HG03432 (cell line): Measurements from ENCODE around the gene PRKAA2.

Source experiments
- ATAC-seq: cut with Tn5 transposase; IDR thresholded peaks from one replicate; pipeline ENCODE4 v1.9.1; 2021; ENCODE audit warnings: mild to moderate bottlenecking, moderate library complexity; ENCODE audit not compliant: unreplicated experiment

Gene PRKAA2

GRCh38 chr1:56654126-56654923 lies 9.2 kb downstream of the PRKAA2 start:
- no peak for ATAC-seq

GRCh38 chr1:56655991-56656613 lies 11.0 kb downstream of the PRKAA2 start:
- no peak for ATAC-seq

GRCh38 chr1:56658254-56658653 lies 13.1 kb downstream of the PRKAA2 start:
- no peak for ATAC-seq

DNA sequence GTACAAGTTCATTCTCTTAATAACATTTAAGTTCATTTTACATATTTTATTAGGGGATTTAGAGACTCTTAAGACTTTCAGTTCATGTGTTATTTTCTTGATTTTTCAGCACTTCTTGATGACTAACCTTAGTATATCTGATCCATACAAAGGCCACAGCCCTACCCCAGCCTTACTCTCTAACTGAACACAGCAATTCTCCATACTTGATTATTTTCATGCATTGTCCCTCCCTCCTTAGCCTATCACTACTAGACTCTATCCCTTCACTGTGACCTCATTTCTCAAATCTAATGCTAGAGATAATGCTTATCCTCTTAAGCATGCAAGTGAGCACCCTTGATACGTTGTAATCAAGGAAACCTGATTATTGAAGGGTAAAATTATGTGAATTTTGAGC lies 15.2 kb downstream of the PRKAA2 start:
- no peak for ATAC-seq

DNA sequence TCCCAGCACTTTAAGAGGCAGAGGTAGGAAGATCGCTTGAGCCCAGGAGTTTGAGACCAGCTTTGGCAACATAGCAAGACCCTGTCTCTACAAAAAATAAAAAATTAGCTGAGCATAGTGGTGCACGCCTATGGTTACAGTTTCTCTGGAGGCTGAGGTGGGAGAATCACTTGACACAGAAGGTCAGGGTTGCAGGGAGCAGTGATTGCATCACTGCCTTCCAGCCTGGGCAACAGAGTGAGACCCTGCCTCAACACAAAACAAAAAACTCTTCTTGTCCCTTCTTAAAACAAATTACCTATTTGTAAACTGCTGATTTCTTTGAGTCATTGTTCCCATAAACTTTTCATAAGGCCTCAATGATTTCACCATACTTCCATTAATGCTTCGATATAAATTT lies 18.7 kb downstream of the PRKAA2 start:
- no peak for ATAC-seq

DNA sequence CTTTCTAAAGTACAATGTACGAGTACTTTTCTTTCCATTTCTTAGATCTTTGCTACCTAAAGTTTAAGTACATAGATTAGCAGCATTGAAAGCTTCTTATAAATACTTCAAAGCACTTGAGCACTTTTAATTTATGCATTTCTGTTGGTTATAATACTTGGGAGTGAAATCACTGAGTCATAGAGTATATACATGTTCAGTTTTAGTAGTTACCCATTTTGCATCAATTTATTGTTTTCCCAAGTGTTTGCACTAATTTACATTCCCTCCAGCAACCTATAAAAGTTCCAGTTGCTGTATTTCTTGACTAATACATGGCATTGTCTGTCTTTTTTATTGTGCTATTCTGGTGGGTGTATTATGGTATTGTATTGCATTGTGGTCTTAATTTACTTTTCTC lies 20.3 kb downstream of the PRKAA2 start:
- no peak for ATAC-seq

DNA sequence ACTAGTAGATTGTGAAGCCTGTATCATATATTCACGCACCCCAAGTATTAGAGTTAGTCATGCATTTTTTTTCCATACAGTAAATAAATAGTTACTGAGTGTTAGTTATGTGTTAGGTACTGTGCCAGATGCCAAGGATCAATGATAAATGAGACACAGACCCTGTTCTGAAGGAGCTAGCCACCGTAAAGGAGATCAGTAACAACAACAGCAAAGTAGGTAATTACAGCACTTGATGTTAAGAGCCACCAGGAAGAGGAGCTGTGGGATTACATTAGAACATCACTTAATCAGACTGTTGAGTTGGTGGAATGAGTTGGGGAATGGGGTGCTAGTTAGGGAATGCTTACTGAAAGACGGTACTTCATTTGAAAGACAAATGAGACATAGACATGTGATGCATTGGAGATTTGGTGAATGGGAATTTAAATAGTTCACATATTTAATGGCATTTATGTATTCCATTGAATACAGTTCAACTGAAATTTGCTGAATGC lies 21.0 kb downstream of the PRKAA2 start:
- ATAC-seq = no peak

DNA sequence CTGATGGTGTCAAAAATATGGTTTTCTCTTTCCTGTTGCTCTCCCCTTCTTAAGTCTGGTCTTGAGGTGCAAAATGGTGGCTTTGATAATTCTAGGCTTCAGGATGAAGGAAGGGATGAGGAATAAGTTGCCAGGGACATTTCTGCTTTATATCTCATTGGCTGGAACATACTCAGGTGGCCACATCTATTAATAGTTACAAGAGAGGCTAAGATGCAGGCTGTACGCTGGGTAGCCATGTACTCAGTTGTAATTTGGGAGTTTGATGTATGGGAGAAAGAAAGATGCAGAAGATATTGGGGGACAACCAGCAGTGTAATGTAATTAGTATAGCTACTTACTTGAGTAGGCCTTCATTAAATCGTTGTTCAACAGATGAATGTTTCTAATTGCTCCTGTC lies 25.2 kb downstream of the PRKAA2 start:
- ATAC-seq = no peak

DNA sequence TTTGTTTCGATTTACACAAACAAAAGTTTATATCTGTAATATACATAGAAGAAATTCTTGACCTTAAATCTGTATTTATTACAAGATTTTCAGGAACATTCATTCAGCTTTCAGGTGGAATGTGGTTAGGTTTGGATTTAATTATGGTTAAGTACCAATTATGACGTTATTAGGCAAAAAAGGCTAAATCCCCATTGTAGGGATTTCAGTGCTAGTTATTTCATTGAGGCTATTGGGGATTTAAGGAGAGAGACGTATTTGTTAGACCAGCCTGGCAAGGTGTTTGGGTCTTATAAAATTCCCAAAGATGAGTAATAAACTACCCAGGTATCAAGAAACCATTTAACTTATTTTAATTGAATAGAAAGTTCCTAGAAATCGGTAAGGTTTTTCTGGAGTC lies 26.0 kb downstream of the PRKAA2 start:
- ATAC-seq = no peak

GRCh38 chr1:56671542-56671941 lies 26.4 kb downstream of the PRKAA2 start:
- no peak for ATAC-seq

- ATAC-seq = no peak
Measured at GRCh38 chr1:56672579-56672978, 27.5 kb downstream of the PRKAA2 start.

DNA sequence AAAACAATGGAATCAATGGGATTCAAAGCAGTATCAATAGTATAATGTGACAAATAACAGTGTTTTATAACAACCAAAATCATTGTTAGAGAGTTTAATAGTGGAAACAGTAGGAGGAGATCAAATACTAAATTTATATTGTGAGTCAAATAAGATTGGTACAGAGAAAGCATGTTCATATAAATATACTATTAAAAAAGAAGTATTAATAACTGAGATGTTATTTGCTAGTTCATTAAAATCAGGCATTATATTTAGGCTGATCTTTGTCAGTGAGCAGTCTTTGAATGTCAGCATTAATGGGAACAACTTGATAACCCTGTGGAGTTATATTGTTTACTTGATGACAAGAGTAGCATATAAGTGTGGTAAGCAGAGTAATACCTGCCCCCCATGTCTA lies 30.6 kb downstream of the PRKAA2 start:
- no peak for ATAC-seq

GRCh38 chr1:56676571-56677035 lies 31.5 kb downstream of the PRKAA2 start:
- ATAC-seq = no peak

GRCh38 chr1:56683569-56683968 lies 38.5 kb downstream of the PRKAA2 start:
- no peak for ATAC-seq

GRCh38 chr1:56686169-56686568 lies 41.1 kb downstream of the PRKAA2 start:
- ATAC-seq = no peak

DNA sequence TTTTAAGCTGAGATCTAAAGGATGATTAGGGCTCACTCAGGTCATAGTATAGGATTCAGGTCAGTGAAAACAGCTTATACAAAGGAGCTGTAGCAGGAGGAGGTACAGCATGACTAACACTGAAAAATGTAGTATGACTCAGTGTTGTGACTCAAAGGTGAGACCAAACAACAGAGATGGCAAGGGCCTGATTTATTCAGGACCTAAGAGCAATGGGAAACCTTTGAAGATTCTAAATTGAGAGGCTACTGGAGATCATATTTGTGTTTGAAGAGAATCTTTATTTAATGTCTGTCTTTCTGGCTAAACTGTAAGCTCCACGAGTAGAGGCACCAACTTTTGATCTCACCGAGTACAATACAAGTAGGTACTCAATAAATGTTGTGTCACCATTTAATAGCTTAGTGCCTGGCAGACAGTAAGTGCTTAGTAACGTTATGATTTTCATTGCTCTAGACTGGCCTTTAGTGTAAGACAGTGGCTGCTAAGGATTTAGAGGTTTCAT lies 43.5 kb downstream of the PRKAA2 start:
- peak; percentile 95 for ATAC-seq

DNA sequence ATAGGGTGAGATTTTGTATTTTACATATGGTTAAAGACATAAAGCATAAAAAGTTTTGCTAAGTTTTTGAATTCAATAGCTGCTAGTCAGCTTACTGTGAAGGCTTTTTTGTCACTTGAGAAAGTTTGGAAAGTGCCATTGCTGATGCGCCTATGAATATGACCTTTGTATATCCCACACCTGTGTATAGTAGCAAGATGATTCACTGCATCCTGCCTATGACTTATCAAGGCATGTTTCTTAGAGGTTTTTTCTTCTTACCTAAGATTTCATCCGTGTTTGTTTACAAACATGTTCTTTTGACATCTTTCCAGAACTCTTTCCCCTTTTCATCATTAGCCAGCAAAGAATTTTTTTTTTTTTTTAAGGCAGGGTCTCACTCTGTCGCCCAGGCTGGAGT lies 51.5 kb downstream of the PRKAA2 start:
- no peak for ATAC-seq

- no peak for ATAC-seq
Measured at GRCh38 chr1:56703747-56704146, 58.6 kb downstream of the PRKAA2 start.

GRCh38 chr1:56707379-56707778 lies 62.3 kb downstream of the PRKAA2 start:
- no peak for ATAC-seq

DNA sequence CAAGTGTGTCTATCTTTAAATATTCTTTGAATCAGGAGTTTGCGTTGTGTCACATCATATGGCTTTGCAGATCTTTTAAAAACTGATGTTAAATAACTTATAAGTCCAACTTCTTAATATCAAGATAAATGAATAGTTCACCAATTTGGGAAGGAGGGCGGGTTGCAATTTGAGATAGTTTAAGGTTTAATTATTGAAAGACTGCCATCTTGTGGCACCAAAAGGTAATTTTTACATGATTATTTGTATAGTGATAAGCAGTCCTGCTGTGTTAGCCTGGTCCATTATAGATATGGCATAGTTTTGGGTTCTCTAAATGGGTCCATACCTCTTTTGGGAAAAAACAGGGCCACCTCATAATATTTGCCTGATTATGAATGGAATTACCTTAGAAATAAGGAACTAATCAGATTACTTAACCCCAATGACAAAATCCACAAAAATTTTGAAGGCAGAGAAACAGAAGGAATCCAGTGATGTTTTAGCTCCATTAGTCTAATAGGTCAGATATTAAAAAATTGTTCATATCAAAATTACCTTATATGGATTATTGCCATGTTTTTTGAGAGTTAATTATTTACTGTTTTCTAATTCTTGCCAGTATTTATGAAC lies 64.3 kb downstream of the PRKAA2 start:
- peak; percentile 71 for ATAC-seq

DNA sequence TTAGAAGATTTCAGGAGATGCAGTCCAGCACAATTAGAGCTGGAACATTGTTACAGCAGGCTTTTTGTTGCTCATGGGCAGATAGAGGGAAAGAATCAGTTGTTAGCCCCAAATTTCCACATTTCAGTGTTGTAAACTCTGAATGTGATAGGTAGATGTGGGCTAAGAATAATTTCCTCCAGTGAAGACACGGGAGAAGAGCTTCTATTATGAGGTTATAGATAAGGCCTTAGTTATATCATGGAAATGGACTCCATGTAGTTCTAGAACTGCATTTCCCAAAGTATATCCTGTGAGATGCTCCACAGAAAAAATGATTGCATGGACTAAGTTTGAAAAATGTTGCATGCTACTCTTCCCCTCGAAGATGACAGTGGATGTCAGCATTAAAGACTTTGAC lies 64.9 kb downstream of the PRKAA2 start:
- ATAC-seq = no peak

- no peak for ATAC-seq
Measured at GRCh38 chr1:56710646-56711045, 65.5 kb downstream of the PRKAA2 start.
